SK-N-SH (cell line): Measurements from ENCODE around the gene PRKN.

ENCODE experiments used
- CTCF ChIP-seq: fragments of 200-600 bp; sonication (generic); IDR thresholded peaks from 2 replicates; pipeline ENCODE4 v1.6.1; 2017; ENCODE audit warnings: antibody characterized with exemption, mild to moderate bottlenecking, moderate library complexity
- EP300 ChIP-seq, 2 experiments: IDR thresholded peaks; 2 replicates each; pipeline versions ENCODE4 v1.4.0 to v1.6.1; 2012; ENCODE audit warnings: borderline replicate concordance in 1 of 2, low read depth in 1 of 2, low read length in 1 of 2
- POLR2AphosphoS5 ChIP-seq: IDR thresholded peaks from 2 replicates; pipeline ENCODE4 v1.6.1; 2012; ENCODE audit warnings: low read depth, low read length
- RFX5 ChIP-seq: IDR thresholded peaks from 2 replicates; pipeline ENCODE4 v1.6.1; 2012; ENCODE audit warnings: mild to moderate bottlenecking, improper control_type of control experiment, low read length
- SMC3 ChIP-seq: IDR thresholded peaks from 2 replicates; pipeline ENCODE4 v1.6.1; 2012; ENCODE audit warnings: low read depth, low read length, improper control_type of control experiment
- YY1 ChIP-seq: IDR thresholded peaks from 2 replicates; pipeline ENCODE4 v1.4.0; 2012; ENCODE audit warnings: low read depth, mild to moderate bottlenecking
- ZBTB33 ChIP-seq: IDR thresholded peaks from 2 replicates; pipeline ENCODE4 v1.4.0; 2012; ENCODE audit warnings: low read depth, borderline replicate concordance

- TF ChIP-seq ZBTB33 = no peak
- TF ChIP-seq CTCF = no peak
- no peak for TF ChIP-seq RFX5
- TF ChIP-seq SMC3 = no peak
- no peak for TF ChIP-seq YY1
- TF ChIP-seq POLR2AphosphoS5 = no peak
- TF ChIP-seq EP300 (IDR thresholded peaks at IDR 0.05; ENCODE audit: borderline replicate concordance in 1 of 2, low read depth in 1 of 2, low read length in 1 of 2) = no peak
These were observed 928.6 kb downstream of the PRKN start for GRCh38 chr6:161798844-161799394.
